NCI-H2081 treated with DMSO at 0.1 percent for 48 hours (cell line): ENCODE data around the gene SH2B3.

ENCODE experiments used
- DNase-seq: peaks from one replicate; lab custom pipeline; 2025; lab: John Stamatoyannopoulos, UW

Gene SH2B3

GRCh38 chr12:111428081-111428727, 22.5 kb downstream of the SH2B3 start:
- DNase-seq, result no peak

GRCh38 chr12:111428728-111429175, 23.0 kb downstream of the SH2B3 start:
- no peak for DNase-seq

- DNase-seq, result no peak
Measured at GRCh38 chr12:111429828-111430432, 24.2 kb downstream of the SH2B3 start.

- DNase-seq, result no peak
Measured at GRCh38 chr12:111430433-111431353, 25.0 kb downstream of the SH2B3 start.

- DNase-seq, result no peak
Measured at GRCh38 chr12:111431772-111432171, 26.0 kb downstream of the SH2B3 start.

GRCh38 chr12:111434049-111434448, 28.3 kb downstream of the SH2B3 start:
- no peak for DNase-seq

- no peak for DNase-seq
Measured at GRCh38 chr12:111434680-111435338, 29.1 kb downstream of the SH2B3 start.

GRCh38 chr12:111435661-111436201, 30.0 kb downstream of the SH2B3 start:
- DNase-seq, result no peak

- DNase-seq, result no peak
Measured at GRCh38 chr12:111436266-111436665, 30.5 kb downstream of the SH2B3 start.

- DNase-seq, result no peak
Measured at GRCh38 chr12:111436811-111437210, 31.1 kb downstream of the SH2B3 start.

- no peak for DNase-seq
Measured at GRCh38 chr12:111437816-111438454, 32.2 kb downstream of the SH2B3 start.

- no peak for DNase-seq
Measured at GRCh38 chr12:111438481-111438880, 32.8 kb downstream of the SH2B3 start.

GRCh38 chr12:111439657-111440151, 34.0 kb downstream of the SH2B3 start:
- DNase-seq, result no peak

GRCh38 chr12:111440152-111440551, 34.4 kb downstream of the SH2B3 start:
- no peak for DNase-seq

- DNase-seq, result no peak
Measured at GRCh38 chr12:111440631-111441030, 34.9 kb downstream of the SH2B3 start.

GRCh38 chr12:111441107-111441928, 35.6 kb downstream of the SH2B3 start:
- no peak for DNase-seq

- DNase-seq, result no peak
Measured at GRCh38 chr12:111442301-111443045, 36.8 kb downstream of the SH2B3 start.

GRCh38 chr12:111443086-111443485, 37.4 kb downstream of the SH2B3 start:
- no peak for DNase-seq

- no peak for DNase-seq
Measured at GRCh38 chr12:111443586-111443985, 37.9 kb downstream of the SH2B3 start.
